C1 segment of cervical spinal cord (tissue), 14 donors: ENCODE results near the gene MSI2.

Experiments used
- DNase-seq, 14 donors: peaks; one replicate each; lab custom pipeline; 2025; lab: John Stamatoyannopoulos, UW

MSI2 gene

GRCh38 chr17:57536789-57537523 is 280.6 kb downstream of the MSI2 start:
- no peak for DNase-seq

GRCh38 chr17:57537524-57538410 is 281.4 kb downstream of the MSI2 start:
- DNase-seq = no peak

- DNase-seq = no peak
Measured at GRCh38 chr17:57538736-57539456, 282.6 kb downstream of the MSI2 start.

GRCh38 chr17:57539529-57540301 is 283.4 kb downstream of the MSI2 start:
- no peak for DNase-seq

- no peak for DNase-seq
Measured at GRCh38 chr17:57540596-57540995, 284.3 kb downstream of the MSI2 start.

- no peak for DNase-seq
Measured at GRCh38 chr17:57541049-57541448, 284.7 kb downstream of the MSI2 start.

- DNase-seq = peak in 2 of 14 donors; percentile 41 to 51
Measured at GRCh38 chr17:57541472-57542394, 285.4 kb downstream of the MSI2 start.

GRCh38 chr17:57542510-57542909 is 286.2 kb downstream of the MSI2 start:
- DNase-seq = no peak

GRCh38 chr17:57543230-57543629 is 286.9 kb downstream of the MSI2 start:
- DNase-seq = no peak

- DNase-seq = no peak
Measured at GRCh38 chr17:57544401-57544800, 288.1 kb downstream of the MSI2 start.

GRCh38 chr17:57544834-57545463 is 288.6 kb downstream of the MSI2 start:
- DNase-seq = no peak

- DNase-seq = no peak
Measured at GRCh38 chr17:57545731-57546342, 289.5 kb downstream of the MSI2 start.

- no peak for DNase-seq
Measured at GRCh38 chr17:57548421-57549410, 292.4 kb downstream of the MSI2 start.

GRCh38 chr17:57549468-57549867 is 293.1 kb downstream of the MSI2 start:
- no peak for DNase-seq

- no peak for DNase-seq
Measured at GRCh38 chr17:57550016-57550415, 293.7 kb downstream of the MSI2 start.

GRCh38 chr17:57550668-57551315 is 294.5 kb downstream of the MSI2 start:
- peak in 1 of 14 donors; percentile 8 for DNase-seq

- no peak for DNase-seq
Measured at GRCh38 chr17:57551321-57552079, 295.2 kb downstream of the MSI2 start.
